Stimulated activated CD8-positive, alpha-beta memory T cell treated with anti-CD3 and anti-CD28 coated beads, Interleukin-12 subunit alpha, Interleukin-12 subunit beta, amount 100 ng/mL, for 1 hour (primary cell): ENCODE measurements around the gene MINDY4.

ENCODE experiments used
- DNase-seq: peaks from one replicate; pipeline ENCODE4 v3.0.0-alpha.2; 2020; ENCODE audit warnings: low read depth

MINDY4 gene

GRCh38 chr7:30900803-30901362 is 129.7 kb downstream of the MINDY4 start:
- no peak for DNase-seq

GRCh38 chr7:30901856-30902255 is 130.6 kb downstream of the MINDY4 start:
- DNase-seq = no peak

- DNase-seq = no peak
Measured at GRCh38 chr7:30902466-30902865, 131.2 kb downstream of the MINDY4 start.

- no peak for DNase-seq
Measured at GRCh38 chr7:30903146-30903545, 131.9 kb downstream of the MINDY4 start.

- no peak for DNase-seq
Measured at GRCh38 chr7:30904561-30904960, 133.3 kb downstream of the MINDY4 start.

GRCh38 chr7:30905078-30906012 is 134.1 kb downstream of the MINDY4 start:
- no peak for DNase-seq

- no peak for DNase-seq
Measured at GRCh38 chr7:30906014-30906413, 134.8 kb downstream of the MINDY4 start.

- DNase-seq = no peak
Measured at GRCh38 chr7:30906515-30907240, 135.5 kb downstream of the MINDY4 start.

GRCh38 chr7:30907527-30908267 is 136.5 kb downstream of the MINDY4 start:
- DNase-seq = no peak

- no peak for DNase-seq
Measured at GRCh38 chr7:30908681-30909080, 137.5 kb downstream of the MINDY4 start.

GRCh38 chr7:30909431-30909830 is 138.2 kb downstream of the MINDY4 start:
- DNase-seq = no peak

- no peak for DNase-seq
Measured at GRCh38 chr7:30910411-30911073, 139.3 kb downstream of the MINDY4 start.

- DNase-seq = no peak
Measured at GRCh38 chr7:30911133-30911532, 139.9 kb downstream of the MINDY4 start.

GRCh38 chr7:30911561-30911969 is 140.3 kb downstream of the MINDY4 start, which contains the start of gene AQP1:
Gene AQP1, plus strand, starts transcription at chr7:30911853. Its CDS starts 57 bp downstream, at chr7:30911910.
- DNase-seq = no peak

- no peak for DNase-seq
Measured at GRCh38 chr7:30912021-30912730, 141.0 kb downstream of the MINDY4 start.

- no peak for DNase-seq
Measured at GRCh38 chr7:30912731-30912985, 141.4 kb downstream of the MINDY4 start.

- no peak for DNase-seq
Measured at GRCh38 chr7:30912986-30913811, 142.0 kb downstream of the MINDY4 start.

- no peak for DNase-seq
Measured at GRCh38 chr7:30913821-30914515, 142.8 kb downstream of the MINDY4 start.

GRCh38 chr7:30914596-30914995 is 143.4 kb downstream of the MINDY4 start:
- no peak for DNase-seq
